ENCODE data around the gene ERP44. TPM values are rescaled to one million over a fixed set of nuclear protein-coding genes. Genes with fewer than 3 reads are reported as not detected.

The ERP44 gene
- total RNA-seq, 4 donors from 2014 or later, result 7.0 to 10.8 (median 9.7) TPM

DNA sequence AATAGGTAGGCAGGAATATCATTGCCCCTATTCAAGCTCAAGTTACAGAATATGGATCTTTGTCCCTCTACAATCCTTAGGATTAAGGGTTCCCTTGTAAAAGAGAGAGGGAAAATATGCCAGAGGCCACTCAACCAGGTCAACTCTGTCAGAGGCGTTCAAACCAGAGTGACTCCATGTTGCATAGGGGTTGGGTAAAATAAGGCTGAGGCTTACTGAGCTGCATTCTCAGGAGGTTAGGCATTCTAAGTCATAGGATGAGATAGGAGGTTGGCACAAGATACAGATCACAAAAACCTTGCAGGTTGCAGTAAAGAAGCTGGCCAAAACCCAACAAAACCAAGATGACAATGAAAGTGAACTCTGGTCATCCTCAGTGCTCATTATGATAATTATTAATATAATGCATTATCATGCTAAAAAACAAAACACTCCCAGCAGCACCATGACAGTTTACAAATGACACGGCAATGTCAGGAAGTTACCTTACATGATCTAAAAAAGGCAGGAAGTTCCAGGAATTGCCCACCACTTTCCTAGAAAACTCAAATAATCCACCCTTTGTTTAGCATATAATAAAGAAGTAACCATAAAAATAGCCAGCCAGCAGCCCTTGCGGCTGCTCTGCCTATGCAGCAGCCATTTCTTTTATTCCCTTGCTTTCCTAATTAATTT lies 64.8 kb downstream of the ERP44 start:
- intact Hi-C loops (cut with DNase I; ENCODE audit: low total_unique reads) (no loop called here), in situ Hi-C loops (cut with MboI; ENCODE audit: low sequenced_read_pairs in 4 of 4) (loop anchor here (5.0 to 25.0 kb wide), 5 partner anchors 178 to 291 kb away; no protein-coding TSS in a partner anchor)
- ATAC-seq, result no peak
- no peaks in the 10 kb centered on the region for H3K36me3 ChIP-seq
- H3K9me3 ChIP-seq, result no peaks in the 10 kb centered on the region
- H3K27ac ChIP-seq, result no peak overlapping the region
- TF ChIP-seq POLR2A (IDR thresholded peaks at IDR 0.05), result no peak
- TF ChIP-seq, protein P1, sequence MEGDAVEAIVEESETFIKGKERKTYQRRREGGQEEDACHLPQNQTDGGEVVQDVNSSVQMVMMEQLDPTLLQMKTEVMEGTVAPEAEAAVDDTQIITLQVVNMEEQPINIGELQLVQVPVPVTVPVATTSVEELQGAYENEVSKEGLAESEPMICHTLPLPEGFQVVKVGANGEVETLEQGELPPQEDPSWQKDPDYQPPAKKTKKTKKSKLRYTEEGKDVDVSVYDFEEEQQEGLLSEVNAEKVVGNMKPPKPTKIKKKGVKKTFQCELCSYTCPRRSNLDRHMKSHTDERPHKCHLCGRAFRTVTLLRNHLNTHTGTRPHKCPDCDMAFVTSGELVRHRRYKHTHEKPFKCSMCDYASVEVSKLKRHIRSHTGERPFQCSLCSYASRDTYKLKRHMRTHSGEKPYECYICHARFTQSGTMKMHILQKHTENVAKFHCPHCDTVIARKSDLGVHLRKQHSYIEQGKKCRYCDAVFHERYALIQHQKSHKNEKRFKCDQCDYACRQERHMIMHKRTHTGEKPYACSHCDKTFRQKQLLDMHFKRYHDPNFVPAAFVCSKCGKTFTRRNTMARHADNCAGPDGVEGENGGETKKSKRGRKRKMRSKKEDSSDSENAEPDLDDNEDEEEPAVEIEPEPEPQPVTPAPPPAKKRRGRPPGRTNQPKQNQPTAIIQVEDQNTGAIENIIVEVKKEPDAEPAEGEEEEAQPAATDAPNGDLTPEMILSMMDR (IDR thresholded peaks at IDR 0.05 in 4 of 5, conservative IDR thresholded peaks at IDR 0.05 in 1 of 5), result no peak
- DNase-seq, result no peak
- no peak overlapping the region for H3K4me3 ChIP-seq
- H3K27me3 ChIP-seq, result no peaks in the 10 kb centered on the region
- peaks cover 0 to 15% of the 10 kb centered on the region in 2 donors for H3K4me1 ChIP-seq

DNA sequence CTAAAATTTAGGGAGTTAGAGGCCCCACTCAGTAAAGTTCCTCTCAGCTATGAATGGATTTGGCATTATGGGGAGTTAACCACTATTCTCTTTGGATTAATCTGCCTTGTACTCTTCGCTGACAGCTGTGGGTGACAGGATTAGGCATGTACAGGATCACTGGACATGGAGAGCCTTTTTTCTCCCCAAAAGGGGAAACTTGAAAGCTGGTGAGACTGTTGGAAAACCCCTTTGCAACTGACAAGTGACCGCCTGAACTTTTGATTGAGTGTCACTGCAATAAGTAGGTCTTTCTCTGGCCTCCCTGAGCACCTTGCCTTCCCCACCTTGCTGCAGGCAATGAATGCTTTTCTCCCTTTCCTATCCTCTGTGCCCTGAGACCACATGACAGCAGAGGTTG lies 68.3 kb downstream of the ERP44 start:
- ATAC-seq (no peak), DNase-seq (no peak)
- in situ Hi-C loops (cut with MboI; ENCODE audit: low sequenced_read_pairs in 4 of 4), result loop anchor here (5.0 to 25.0 kb wide), 5 partner anchors 182 to 294 kb away; no protein-coding TSS in a partner anchor
- Histone ChIP-seq H3K4me3 (no peak overlapping the region), H3K4me1 (peaks cover 0 to 15% of the 10 kb centered on the region in 2 donors), H3K36me3 (no peaks in the 10 kb centered on the region), H3K9me3 (no peaks in the 10 kb centered on the region), H3K27ac (no peak overlapping the region), H3K27me3 (no peaks in the 10 kb centered on the region)
- TF ChIP-seq POLR2A (IDR thresholded peaks at IDR 0.05), result no peak
- TF ChIP-seq, protein P1 (IDR thresholded peaks at IDR 0.05 in 4 of 5, conservative IDR thresholded peaks at IDR 0.05 in 1 of 5), result no peak
- intact Hi-C loops (cut with DNase I; ENCODE audit: low total_unique reads), result no loop called here

DNA sequence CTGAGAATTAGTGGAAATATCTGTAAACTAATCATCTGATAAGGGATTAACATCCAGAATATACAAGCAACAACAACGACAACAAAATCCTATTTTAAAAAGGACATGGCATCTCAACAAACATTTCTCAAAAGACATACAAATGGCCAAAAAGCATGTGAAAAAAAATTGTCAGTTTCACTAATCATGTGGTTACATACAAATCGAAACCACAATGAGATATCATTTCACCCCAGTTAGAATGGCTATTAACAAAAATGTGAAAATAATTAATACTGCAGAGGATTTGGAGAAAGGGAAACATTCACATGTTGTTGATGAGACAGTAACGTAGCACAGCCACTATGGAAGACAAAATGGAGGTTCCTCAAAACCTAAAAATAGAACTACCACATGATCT lies 69.5 kb downstream of the ERP44 start:
- Histone ChIP-seq H3K27ac (no peak overlapping the region), H3K4me1 (peaks cover 0 to 9% of the 10 kb centered on the region in 2 donors), H3K4me3 (no peak overlapping the region), H3K9me3 (no peaks in the 10 kb centered on the region), H3K36me3 (no peaks in the 10 kb centered on the region), H3K27me3 (no peaks in the 10 kb centered on the region)
- in situ Hi-C loops (cut with MboI; ENCODE audit: low sequenced_read_pairs in 4 of 4), result loop anchor here in 2 of 4 donors (10.0 to 25.0 kb wide), 2 partner anchors 183 to 296 kb away; no protein-coding TSS in a partner anchor
- intact Hi-C loops (cut with DNase I; ENCODE audit: low total_unique reads), result loop anchor here (5.0 kb wide), 1 partner anchor 68 kb away; the partner anchor contains the start of genes ERP44 and INVS
- TF ChIP-seq, protein P1 (IDR thresholded peaks at IDR 0.05 in 4 of 5, conservative IDR thresholded peaks at IDR 0.05 in 1 of 5), result no peak
- TF ChIP-seq POLR2A (IDR thresholded peaks at IDR 0.05), result no peak
- DNase-seq, result no peak
- ATAC-seq, result no peak

DNA sequence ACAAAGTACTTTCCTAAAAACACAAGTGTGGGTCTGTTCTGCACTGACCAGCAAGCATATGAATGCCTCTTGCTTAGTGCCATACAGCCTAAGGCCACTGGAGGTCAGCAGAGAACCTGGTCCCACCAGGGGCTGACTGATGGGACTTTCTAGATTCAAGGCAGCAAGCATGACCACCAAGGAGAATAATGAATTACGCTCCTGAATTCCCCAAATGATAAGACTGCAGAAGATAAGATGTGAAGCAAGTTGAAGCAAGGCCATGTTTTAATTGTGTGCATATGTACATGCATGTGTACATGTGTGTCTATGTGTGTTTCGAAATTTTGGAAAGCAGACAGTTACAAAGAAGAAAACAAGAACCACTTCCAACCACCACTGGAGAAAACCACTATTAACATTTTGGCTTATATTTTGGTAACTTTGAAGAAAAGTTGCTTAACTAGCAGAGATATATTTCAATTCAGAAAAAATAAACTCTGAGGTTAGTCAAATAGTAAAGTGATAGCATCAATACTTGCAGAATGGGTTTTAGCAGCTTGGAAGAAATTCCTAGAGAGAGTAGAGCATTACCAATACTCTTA lies 70.5 kb downstream of the ERP44 start:
- Histone ChIP-seq H3K27me3 (no peaks in the 10 kb centered on the region), H3K4me3 (no peak overlapping the region), H3K4me1 (no peaks in the 10 kb centered on the region), H3K27ac (no peak overlapping the region), H3K36me3 (no peaks in the 10 kb centered on the region), H3K9me3 (no peaks in the 10 kb centered on the region)
- intact Hi-C loops (cut with DNase I; ENCODE audit: low total_unique reads) (loop anchor here (1.0 to 5.0 kb wide), 3 partner anchors 69 to 294 kb away; partner anchors contain the start of genes ERP44 and INVS), in situ Hi-C loops (cut with MboI; ENCODE audit: low sequenced_read_pairs in 4 of 4) (loop anchor here in 2 of 4 donors (10.0 to 25.0 kb wide), 2 partner anchors 184 to 297 kb away; no protein-coding TSS in a partner anchor)
- no peak for TF ChIP-seq POLR2A (IDR thresholded peaks at IDR 0.05)
- TF ChIP-seq, protein P1 (IDR thresholded peaks at IDR 0.05 in 4 of 5, conservative IDR thresholded peaks at IDR 0.05 in 1 of 5), result peak; percentile 68 to 97 (median 83)
- DNase-seq (peak; percentile 32 to 65), ATAC-seq (peak; percentile 78 to 93)
